Duodenal mucosa (tissue), 2 donors: ENCODE measurements around the gene RBM47.

Experiments used
- H3K27ac ChIP-seq: one replicate; pipeline ENCODE4 v1.7.0; 2013; ENCODE audit warnings: low read depth, low read length
- H3K27me3 ChIP-seq, 2 donors: one replicate each; pipeline ENCODE4 v1.7.0; 2013; ENCODE audit warnings: low read length in 2 of 2, control low read depth in 1 of 2; ENCODE audit not compliant: insufficient read depth in 2 of 2, control insufficient read depth in 1 of 2
- H3K36me3 ChIP-seq, 2 donors: one replicate each; pipeline ENCODE4 v1.7.0; 2013; ENCODE audit warnings: low read length in 2 of 2, control low read depth in 1 of 2; ENCODE audit not compliant: insufficient read depth in 2 of 2, control insufficient read depth in 1 of 2
- H3K4me1 ChIP-seq, 2 donors: one replicate each; pipeline ENCODE4 v1.7.0; 2013; ENCODE audit warnings: low read length in 2 of 2, control low read depth in 1 of 2; ENCODE audit not compliant: insufficient read depth in 2 of 2, control insufficient read depth in 1 of 2
- H3K4me3 ChIP-seq, 2 donors: one replicate each; pipeline ENCODE4 v1.7.0; 2013; ENCODE audit warnings: low read length in 2 of 2, low read depth in 1 of 2
- H3K9ac ChIP-seq, 2 donors: one replicate each; pipeline ENCODE4 v1.7.0; 2013; ENCODE audit warnings: low read length in 2 of 2, low read depth in 1 of 2
- H3K9me3 ChIP-seq, 2 donors: one replicate each; pipeline ENCODE4 v1.7.0; 2013; ENCODE audit warnings: low read length in 2 of 2, control low read depth in 1 of 2; ENCODE audit not compliant: control insufficient read depth in 1 of 2

RBM47 gene

GRCh38 chr4:40373636-40374035 lies 256.0 kb downstream of the RBM47 start:
- H3K4me3 ChIP-seq = no peak overlapping the region
- H3K9me3 ChIP-seq = no peaks in the 10 kb centered on the region
- no peaks in the 10 kb centered on the region for H3K27me3 ChIP-seq
- H3K36me3 ChIP-seq = no peaks in the 10 kb centered on the region
- H3K9ac ChIP-seq = no peak overlapping the region
- peaks cover 7 to 25% of the 10 kb centered on the region in 2 donors for H3K4me1 ChIP-seq
- H3K27ac ChIP-seq = no peak overlapping the region
